NCI-H510A treated with DMSO at 0.1 percent for 48 hours (cell line): Measurements from ENCODE around the gene SLC39A11.

Experiments used
- DNase-seq: peaks from one replicate; lab custom pipeline; 2025; lab: John Stamatoyannopoulos, UW

SLC39A11 gene

DNA sequence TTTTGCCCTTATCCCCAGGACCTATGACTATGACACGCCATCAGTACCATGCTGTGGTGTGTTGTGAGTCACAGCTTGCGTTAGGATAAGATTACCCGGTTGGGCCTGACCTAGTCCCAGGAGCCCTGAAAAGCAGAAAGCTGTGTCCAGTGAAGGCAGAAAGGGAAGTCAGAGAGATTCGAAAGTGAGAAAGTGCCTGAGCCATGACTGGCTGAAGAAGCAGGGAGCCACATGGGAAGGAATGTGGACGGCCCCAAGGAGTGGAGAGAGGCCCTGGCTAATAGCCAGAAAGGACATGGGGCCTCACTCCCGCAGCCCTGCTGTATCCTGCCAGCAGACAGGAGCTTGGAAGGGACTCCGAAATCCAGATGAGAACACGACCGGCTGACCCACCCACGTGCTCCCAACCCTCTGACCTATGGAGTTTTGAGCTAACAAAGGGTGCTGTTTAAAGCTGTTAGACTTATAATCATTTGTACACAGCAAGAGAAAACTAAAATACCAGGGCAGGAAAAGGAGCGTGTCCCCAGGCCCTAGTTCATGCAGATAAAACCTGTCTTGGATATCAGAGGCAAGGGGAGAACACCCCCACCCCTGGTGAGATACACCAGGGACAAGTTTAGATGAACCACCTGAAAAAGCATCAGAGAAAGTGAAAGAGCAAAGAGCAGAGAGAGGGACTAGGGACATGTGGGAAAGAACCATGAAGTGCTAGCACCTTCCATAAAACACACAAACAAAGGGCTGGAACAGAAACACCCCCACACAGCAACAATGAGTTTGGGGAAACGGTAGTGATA, 115.3 kb downstream of the SLC39A11 start:
- DNase-seq = peak; percentile 20

GRCh38 chr17:72975509-72975908, 117.0 kb downstream of the SLC39A11 start:
- no peak for DNase-seq

DNA sequence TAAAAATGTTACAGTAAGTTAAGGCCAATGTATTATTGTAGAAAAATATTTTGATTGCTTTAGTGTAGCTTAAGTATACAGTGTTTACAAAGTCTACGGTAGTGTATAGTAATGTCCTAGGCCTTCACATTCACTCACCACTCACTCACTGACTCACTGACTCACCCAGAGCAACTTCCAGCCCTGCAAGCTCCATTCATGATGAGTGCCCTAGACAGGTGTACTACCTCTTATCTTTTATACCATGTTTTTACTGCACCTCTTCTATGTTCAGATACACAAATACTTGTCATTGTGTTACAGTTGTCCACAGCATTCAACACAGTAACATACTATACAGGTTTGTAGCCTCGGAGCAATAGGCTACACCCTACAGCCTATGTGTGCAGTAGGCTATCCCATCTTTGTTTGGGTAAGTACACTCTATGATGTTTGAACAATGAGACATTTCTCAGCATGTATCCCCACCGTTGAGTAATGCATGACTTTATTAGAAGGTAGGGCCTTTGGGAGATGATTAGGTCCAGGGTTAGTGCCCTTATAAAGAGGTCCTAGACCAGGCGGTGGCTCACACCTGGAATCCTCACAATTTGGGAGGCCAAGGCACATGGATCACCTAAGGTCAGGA, 117.8 kb downstream of the SLC39A11 start:
- DNase-seq = no peak

DNA sequence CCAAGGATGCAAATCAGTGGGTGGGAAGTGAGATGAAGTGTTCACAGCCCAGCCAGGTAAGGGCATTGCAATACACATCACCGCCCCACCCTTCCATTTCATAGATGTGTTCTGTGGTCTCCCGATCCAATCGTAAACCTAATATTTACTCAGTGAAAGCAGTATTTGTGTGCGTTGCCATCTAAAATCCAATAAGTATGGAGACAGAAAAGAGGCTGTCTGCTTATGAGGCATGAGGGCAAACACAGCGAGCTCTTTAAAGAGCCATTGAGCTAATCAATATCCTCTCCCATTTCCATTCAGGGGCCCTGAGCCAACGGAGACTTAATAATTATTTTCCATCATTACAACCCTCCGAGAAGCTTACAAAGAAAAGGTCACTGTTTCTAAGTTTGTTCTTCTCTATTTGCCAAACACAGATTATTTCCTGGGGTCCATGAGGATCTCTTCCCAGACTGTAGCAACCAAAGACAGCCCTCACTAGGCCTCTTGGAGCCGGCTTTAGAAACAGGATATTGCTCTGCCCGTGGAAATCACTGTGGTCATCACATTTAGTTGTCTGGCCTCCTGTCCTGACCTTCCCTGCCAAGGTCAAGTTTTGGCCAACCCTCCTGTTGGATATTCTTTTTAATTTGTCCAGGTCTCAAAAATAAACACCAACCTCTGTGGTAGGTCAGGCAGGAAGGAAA, 120.1 kb downstream of the SLC39A11 start:
- peak; percentile 60 for DNase-seq

DNA sequence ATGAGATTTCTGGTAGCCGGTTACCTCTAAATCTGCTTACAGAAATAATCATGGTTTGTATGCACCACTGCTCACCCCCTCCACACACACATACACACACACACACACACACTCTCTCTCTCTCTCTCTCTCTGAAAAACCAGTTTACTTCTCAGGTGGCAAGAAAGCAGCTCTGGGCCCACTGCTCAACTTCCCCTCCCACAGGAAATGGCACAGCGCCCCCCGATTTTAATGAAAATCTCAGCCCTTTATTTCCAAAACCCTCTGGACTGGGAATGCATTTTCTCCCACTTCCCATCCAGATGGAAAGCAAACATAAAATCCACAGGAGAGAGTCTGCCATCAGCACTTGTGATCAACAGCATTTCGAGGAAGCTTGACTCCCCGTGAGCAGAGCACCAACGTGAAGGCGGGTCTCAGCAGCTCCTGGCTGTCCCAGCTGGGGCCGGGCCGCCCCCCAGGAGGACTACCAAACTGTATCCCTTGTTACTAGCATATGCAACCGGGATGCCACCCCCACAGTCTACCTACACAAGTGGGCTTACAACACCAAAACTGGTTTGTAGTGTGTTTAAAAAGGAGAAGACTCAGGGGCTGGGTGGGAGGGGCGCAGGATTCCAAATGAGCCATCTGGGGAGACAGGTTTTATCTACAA, 121.1 kb downstream of the SLC39A11 start:
- no peak for DNase-seq

GRCh38 chr17:72970797-72971196, 121.7 kb downstream of the SLC39A11 start:
- DNase-seq = no peak

DNA sequence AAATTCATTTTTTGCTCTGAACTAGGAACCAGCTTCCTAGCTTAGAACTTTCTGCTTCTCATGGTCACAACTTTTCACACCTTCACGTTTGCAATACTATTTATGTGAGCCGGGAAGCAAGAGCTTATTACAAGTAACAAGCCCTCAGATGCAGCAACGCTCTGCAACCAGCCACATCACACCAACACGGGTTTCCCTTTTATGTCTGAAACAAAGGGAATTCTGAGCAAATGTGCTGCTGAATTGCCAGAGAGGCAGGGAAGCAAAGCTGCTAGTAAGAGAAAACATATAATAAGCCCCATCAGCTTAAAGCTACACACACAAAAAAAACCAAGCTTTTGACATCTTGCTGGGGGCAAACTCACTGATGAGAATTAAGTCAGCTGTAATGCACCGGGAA, 122.2 kb downstream of the SLC39A11 start:
- no peak for DNase-seq

DNA sequence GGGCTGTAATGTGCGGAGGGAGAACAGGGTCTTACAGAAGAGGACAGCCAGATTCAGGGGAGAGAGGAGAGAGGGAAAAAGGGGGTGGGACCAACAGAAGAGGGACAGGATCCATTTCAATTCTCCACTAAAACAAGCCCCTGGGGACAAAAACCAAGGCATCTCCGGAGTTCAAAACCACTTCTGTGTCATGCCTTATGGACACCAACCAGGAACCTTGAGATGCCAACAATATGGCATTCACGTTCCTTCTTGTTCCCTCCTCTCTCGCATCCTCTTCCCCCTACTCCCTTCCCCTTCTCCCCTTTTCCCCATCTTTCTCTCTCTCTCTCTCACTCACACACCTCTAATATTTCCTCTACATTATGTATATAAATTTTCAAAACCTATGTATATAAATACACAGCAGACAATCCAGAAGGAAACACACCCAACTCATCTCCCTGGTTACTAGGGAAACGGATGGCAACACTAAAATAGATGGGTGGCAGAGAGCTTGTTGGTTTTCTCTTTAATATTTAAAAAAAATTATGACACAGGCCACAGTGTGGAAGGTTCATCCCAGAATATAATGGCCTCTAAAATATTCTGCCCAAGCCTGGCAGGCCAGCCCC, 123.1 kb downstream of the SLC39A11 start:
- no peak for DNase-seq

DNA sequence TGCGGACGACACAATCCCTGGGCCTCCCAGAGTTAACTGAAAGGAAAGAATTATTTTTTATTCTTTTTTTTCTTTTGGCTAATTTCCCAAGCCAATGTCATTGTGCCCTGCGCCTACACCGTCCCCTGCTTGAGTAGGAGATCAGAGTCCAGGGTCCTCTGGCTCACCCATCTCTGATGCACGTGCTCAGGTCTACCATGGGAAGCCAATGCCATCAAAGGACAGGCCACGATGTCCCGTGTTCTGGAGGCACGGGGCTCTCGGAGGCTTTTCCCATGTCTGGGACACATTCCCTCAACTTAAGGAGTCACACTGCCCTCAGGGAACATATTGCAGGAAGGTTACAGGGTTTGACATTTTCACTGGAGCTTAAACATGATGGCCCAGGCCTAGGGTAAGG, 123.7 kb downstream of the SLC39A11 start:
- DNase-seq = no peak

- no peak for DNase-seq
Measured at GRCh38 chr17:72967977-72968585, 124.4 kb downstream of the SLC39A11 start.

DNA sequence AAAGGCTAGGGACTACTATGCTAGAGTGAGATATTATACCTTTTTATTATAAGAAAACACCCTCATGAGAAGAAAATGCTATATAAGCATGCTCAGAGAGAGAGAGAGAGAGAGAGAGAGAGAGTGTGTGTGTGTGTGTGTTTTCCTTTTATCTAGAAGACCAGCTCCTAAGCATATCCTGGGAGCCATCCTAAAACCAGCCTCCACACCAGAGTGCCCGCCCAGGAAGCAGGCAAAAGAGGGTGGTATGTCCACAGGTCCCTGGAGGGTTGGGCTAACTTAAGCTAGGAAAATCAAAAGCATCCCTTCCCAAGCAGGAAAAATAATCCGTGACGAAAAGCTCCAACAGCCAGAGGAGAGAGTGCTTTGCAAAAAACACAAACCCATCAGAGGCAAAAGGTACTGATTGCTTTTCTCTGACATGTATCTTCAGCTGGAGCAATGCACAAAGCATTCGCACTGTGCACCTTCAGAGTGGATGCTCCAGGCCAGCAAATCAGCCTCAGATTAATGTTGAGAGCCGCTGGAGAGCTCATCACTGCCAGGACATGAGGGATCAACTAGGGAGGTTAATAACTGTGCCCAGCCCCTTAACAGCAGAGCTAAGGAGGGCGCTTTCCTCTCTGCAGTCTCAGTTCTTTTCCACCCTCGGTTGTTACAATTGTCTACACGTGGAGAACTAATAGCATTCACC, 125.1 kb downstream of the SLC39A11 start:
- no peak for DNase-seq

GRCh38 chr17:72962106-72962505, 130.4 kb downstream of the SLC39A11 start:
- DNase-seq = no peak

DNA sequence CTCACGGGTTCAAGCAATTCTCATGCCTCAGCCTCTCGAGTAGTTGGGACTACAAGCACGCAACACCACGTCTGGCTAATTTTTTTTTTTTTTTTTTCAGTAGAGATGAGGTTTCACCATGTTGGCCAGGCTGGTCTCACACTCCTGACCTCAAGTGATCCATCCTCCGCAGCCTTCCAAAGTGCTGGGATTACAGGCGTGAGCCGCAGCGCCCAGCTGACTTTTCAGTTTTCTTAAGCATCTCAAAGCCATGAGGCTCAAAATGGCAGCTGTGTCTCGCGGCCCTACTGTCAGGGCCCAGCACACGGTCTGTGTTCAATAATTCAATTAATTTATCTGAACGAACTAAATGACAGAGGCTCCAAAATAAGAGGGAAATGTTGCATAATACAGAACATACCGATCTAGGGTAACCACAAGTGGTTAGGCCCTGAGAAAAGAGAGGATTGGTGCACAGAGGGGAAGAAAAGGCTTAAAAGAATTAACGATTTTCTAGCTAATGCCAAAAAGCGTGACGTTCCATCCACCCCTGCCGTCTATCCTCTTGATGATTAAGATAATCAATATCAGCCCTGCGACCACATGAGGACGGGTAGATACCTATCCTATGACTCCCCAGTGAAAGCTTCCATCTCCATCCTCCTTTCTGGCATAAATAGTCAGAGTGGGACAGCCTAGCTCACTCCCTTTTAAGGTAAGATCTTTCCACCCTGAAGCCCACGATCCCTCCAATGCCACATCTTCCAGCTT, 136.9 kb downstream of the SLC39A11 start:
- no peak for DNase-seq

DNA sequence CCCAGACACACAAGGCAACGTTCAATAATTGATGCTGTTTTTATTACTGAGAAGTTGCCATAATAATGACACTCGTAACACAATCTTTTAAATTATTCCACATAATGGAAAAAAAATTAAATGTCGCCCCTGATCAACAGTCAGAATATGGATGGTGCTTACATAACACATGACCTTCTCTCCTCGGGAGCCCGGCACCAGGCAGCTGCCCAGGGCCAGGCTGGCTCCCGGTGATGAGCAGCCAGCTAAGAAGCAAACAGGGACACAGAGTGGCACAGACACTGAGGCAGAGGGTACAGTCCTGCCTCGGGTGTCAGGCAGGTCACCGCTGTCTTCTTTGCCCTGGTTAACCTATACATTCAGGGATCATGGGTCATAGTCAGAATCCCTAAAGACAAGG, 137.9 kb downstream of the SLC39A11 start:
- DNase-seq = no peak

DNA sequence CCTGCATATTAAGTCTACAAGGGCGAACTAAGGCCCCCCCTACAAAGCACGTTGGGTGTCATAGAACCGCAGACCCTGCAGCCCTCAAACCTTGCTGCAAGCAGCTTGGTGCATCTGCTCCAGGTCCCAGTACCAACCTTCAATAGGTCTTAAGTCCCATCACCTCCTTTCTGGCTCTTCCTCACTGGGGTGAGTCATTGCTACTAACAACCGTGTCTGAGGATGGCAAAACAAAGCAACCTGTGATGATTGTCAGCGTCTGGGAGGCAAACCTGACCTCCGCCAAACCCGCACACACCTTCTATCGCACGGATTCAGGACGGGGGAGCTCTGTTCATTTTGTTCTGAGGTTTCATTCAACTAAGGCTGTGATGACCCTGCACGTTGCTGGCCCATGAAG, 138.9 kb downstream of the SLC39A11 start:
- DNase-seq = no peak

GRCh38 chr17:72952641-72953315, 139.7 kb downstream of the SLC39A11 start:
- DNase-seq = no peak

- no peak for DNase-seq
Measured at GRCh38 chr17:72952220-72952619, 140.3 kb downstream of the SLC39A11 start.

- DNase-seq = no peak
Measured at GRCh38 chr17:72950242-72950931, 142.1 kb downstream of the SLC39A11 start.

DNA sequence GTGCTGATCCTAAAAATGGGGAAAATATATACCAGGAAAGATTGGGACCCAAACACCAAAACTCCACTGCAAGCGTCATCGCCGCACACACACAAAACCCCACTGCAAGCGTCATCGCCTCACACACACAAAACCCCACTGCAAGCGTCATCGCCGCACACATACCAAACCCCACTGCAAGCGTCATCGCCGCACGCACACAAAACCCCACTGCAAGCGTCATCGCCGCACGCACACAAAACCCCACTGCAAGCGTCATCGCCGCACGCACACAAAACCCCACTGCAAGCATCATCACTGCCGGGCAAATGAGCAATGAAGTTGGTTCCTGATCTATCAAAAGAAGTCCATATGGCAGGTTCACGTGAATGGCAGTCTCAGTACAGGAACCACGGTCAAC, 144.4 kb downstream of the SLC39A11 start:
- no peak for DNase-seq
